HL-60/S4 treated with phorbol 12-myristate 13-acetate at 8.2 ng/mL for 4 days and 3 days (cell line): ENCODE data around the gene TTC16.
"Not testable (repeated sequence)": the region's sequence is repeated elsewhere in the genome, so short reads cannot be mapped to it uniquely, and the experiment has no call there.

Experiments
- in situ Hi-C: fragments of 300-500 bp; cut with MboI; formaldehyde crosslinking; loops from 2 replicates; pipeline ENCODE4 v1.15.0; 2022; ENCODE audit warnings: low sequenced_read_pairs

The TTC16 gene

GRCh38 chr9:127739614-127740330 is 23.9 kb downstream of the TTC16 start:
- in situ Hi-C loops, result loop anchor here (10.0 to 25.0 kb wide), 2 partner anchors 135 to 227 kb away; partner anchors contain the start of gene AK1

GRCh38 chr9:127741831-127742434 is 26.1 kb downstream of the TTC16 start:
- in situ Hi-C loops, result loop anchor here (25.0 kb wide), 1 partner anchor 230 kb away; no protein-coding TSS in a partner anchor

GRCh38 chr9:127742435-127743088 is 26.7 kb downstream of the TTC16 start:
- in situ Hi-C loops, result loop anchor here (25.0 kb wide), 1 partner anchor 230 kb away; no protein-coding TSS in a partner anchor

GRCh38 chr9:127744398-127745110 is 28.7 kb downstream of the TTC16 start:
- in situ Hi-C loops, result loop anchor here (25.0 kb wide), 1 partner anchor 232 kb away; no protein-coding TSS in a partner anchor

- in situ Hi-C loops, result loop anchor here (25.0 kb wide), 1 partner anchor 235 kb away; no protein-coding TSS in a partner anchor
Observed at GRCh38 chr9:127746959-127747569, 31.2 kb downstream of the TTC16 start.

- in situ Hi-C loops, result loop anchor here (25.0 kb wide), 1 partner anchor 237 kb away; no protein-coding TSS in a partner anchor
Observed at GRCh38 chr9:127749090-127749787, 33.4 kb downstream of the TTC16 start.

GRCh38 chr9:127751269-127752054 is 35.6 kb downstream of the TTC16 start:
- in situ Hi-C loops, result no loop called here

GRCh38 chr9:127753148-127753547 is 37.3 kb downstream of the TTC16 start:
- in situ Hi-C loops, result no loop called here

GRCh38 chr9:127753622-127754021 is 37.7 kb downstream of the TTC16 start:
- in situ Hi-C loops, result no loop called here

- in situ Hi-C loops, result no loop called here
Observed at GRCh38 chr9:127754099-127755060, 38.5 kb downstream of the TTC16 start.

GRCh38 chr9:127755061-127756060 is 39.5 kb downstream of the TTC16 start:
- in situ Hi-C loops, result no loop called here

- in situ Hi-C loops, result no loop called here
Observed at GRCh38 chr9:127756233-127756632, 40.4 kb downstream of the TTC16 start.

GRCh38 chr9:127756776-127757175 is 40.9 kb downstream of the TTC16 start:
- in situ Hi-C loops, result not testable (repeated sequence)

- in situ Hi-C loops, result no loop called here
Observed at GRCh38 chr9:127758843-127759242, 43.0 kb downstream of the TTC16 start.

GRCh38 chr9:127761061-127761460 is 45.2 kb downstream of the TTC16 start:
- in situ Hi-C loops, result no loop called here

GRCh38 chr9:127761491-127761956 is 45.6 kb downstream of the TTC16 start:
- in situ Hi-C loops, result no loop called here
